GM21619 (cell line): ENCODE results near the gene KCNJ4.
A peak's percentile ranks its signal among the peaks of the same experiment; 100 is the strongest.
"Not testable (repeated sequence)": the region's sequence is repeated elsewhere in the genome, so short reads cannot be mapped to it uniquely, and the experiment has no call there.

Experiments used
- ATAC-seq: cut with Tn5 transposase; IDR thresholded peaks from one replicate; pipeline ENCODE4 v1.9.1; 2021; ENCODE audit not compliant: unreplicated experiment

Gene KCNJ4

DNA sequence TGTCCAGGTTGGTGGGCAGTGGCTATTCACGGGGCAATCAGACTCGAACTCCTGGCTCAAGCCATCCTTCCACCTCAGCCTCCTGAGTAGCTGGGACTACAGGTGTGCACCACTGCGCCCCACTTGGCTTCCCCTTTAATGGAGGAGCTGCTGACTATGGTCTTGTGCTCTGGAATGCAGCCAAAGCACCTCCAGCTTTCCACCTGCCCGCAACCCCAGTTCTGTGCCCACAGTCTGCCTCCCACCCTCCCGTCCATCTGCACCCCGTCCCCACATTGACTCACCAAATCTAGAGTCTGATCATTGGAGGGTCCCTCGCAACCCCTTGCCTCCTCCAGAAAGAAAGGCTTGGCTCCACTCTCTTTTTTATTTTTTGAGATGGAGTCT is 41.0 kb downstream of the KCNJ4 start:
- ATAC-seq: no peak

DNA sequence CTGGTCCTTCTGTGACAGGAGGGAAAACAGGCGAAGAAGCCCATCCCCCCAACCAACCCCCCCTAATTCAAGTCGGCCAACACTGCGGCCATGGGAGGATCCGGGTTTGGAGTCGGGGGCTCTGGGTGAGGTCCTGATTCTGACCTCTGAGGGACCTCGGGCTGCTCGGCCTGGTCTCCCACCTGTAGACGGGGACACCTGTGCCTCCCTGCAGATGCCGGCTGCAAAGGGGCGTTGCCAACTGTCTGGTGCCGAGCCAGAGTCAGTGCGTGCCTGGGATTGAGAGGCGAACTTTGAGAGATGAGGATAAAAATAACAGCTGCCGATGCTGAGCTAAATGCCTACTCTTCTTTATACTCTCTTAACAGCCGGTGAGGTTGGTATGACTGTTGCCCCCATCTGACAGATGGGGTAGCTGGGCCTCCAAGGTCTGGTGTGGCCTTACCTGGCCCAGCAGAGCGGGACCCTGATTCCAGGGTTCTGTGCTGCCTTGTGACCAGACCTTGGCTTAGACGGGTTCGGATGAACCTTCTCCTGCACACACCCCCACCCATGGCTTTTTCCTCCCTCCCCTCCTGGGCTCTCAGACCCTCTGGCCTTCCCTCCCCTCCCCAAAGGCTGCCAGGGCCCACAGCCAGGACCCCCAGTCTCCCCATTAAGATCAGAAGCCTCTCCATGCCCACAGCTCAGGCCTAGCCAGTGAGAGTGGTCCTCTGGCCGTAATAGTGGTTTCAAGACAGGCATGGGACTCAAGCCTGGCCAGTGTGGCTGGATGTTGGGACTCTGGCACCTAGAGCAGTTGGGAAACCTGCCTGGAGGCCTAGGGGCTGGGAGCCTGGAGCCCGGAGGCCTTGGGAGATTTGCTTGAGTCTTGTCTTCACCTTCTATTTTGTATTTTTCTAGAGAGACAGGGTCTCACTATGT is 41.7 kb downstream of the KCNJ4 start:
- ATAC-seq: no peak

DNA sequence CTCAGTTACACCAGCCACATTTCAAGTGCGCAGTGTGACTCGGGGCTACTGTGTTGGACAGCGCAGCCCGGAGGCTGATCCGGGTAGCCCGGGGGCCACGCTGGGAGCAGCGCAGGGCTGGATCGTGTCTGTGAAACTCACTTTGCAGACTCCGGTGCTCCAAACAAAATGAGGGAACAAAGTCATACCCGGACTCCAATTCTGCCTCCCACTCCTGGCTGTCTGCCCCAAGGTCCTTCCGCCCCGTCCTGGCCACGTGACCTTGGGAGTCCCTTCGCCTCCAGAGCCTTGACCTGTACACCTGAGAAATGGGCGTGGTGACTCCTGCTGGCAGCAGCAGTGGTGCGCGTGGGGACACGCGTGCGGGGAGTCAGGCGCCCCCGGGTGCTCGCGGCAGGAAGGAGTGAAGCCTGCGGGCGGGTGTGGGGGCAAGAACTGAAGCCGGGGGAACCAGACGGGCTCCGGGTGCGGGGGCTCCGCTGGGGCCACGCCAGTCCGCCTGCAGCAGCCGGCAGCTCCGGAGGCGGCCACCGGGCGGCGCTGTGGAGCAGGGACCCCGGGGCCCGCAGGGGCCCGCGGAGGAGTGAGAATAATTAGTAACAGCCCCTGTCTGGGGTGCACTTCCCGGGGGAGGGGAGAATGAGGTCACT is 42.4 kb downstream of the KCNJ4 start:
- ATAC-seq: no peak

DNA sequence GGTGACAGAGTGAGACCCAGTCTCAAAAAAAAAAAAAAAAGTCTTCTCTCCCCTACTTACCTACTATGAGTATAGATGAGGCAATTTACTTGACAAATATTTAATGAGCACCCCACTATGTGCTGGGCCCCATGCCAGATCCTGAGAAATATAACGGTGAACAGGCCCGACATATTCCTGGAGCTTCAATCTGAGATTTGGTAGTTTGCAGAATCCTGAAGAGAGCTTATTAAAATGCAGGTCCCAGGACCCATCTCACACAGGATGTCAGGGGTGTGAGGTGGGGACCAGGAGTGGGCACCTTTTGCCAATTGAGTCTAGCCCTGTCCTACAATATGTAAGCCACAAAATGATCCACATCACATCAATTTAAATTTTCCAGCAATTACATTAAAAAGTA is 44.0 kb downstream of the KCNJ4 start:
- ATAC-seq: no peak

DNA sequence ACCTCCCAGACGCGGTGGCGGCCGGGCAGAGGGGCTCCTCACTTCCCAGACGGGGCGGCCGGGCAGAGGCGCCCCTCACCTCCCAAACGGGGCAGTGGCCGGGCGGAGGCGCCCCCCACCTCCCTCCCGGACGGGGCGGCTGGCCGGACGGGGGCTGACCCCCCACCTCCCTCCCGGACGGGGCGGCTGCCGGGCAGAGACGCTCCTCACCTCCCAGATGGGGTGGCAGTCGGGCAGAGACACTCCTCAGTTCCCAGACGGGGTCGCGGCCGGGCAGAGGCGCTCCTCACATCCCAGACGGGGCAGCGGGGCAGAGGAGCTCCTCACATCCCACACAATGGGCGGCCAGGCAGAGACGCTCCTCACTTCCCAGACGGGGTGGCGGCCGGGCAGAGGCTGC is 45.1 kb downstream of the KCNJ4 start:
- ATAC-seq: not testable (repeated sequence)

DNA sequence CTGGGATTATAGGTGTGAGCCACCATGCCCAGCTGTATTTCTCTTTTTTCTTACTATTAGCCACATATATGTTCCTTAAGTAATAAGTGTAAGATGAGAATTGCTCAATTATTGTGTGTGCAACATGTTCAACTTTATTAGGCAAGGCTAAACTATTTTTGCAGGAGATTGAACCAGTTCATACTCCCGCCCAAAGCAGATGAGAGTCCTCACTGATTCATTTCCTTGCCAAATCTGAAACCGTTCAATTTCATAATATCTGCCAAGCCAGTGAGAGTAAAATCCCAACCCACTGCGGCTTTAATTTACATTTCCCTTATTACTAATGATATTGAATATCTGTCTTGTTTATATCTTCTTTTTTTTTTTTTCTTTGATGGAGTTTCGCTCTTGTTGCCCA is 48.4 kb downstream of the KCNJ4 start:
- ATAC-seq: no peak

DNA sequence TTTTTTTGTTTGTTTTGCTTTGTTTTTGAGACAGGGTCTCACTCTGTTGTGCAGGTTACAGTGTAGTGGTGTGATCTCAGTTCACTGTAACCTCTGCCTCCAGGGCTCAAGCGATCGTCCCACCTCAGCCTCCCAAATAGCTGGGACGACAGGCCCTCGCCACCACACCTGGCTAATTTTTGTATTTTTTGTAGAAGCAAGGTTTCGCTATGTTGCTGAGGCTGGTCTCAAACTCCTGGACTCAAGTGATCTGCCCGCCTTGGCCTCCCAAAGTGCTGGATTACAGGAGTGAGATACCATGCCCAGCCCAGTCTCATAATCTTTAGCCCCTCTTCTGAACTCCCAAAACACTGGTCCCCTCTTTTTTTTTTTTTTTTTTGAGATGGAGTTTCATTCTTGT is 50.6 kb downstream of the KCNJ4 start:
- no peak for ATAC-seq

DNA sequence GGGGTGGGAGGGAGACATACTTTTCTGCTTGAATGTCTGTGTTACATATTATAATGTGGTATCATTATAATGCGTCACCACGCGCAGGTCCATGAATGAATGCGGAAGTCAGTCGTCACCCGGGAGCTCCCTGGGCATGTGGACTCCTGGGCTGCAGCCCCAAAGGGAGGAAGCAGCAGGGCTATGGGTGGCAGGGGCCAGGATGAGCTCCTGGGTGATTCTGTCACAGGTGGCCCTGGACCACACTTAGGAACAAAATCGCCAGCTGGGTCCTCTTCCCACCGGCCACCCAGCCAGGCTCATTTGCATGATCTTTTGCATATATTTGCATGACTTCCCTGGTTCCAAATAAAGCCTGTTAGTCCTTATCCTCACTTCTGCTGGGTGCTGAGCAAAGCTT is 51.2 kb downstream of the KCNJ4 start:
- ATAC-seq: no peak

DNA sequence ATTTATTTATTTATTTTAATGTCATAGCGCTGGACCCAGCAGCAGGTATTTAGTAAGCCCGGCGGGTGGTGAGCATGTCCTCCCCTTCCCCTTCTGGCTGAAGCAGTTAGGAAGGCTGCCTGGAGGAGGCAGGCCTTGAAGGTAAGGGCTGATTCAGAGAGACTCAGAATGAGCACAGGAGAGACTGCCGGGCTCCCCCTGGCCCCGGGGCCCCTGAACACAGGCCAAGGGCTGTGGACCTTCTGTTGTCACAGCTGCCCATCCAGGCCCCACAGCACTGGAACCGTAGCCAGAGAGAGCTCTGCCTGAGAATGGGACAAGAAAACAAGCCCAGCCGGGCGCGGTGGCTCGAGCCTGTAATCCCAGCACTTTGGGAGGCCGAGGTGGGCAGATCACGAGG is 52.8 kb downstream of the KCNJ4 start:
- no peak for ATAC-seq

DNA sequence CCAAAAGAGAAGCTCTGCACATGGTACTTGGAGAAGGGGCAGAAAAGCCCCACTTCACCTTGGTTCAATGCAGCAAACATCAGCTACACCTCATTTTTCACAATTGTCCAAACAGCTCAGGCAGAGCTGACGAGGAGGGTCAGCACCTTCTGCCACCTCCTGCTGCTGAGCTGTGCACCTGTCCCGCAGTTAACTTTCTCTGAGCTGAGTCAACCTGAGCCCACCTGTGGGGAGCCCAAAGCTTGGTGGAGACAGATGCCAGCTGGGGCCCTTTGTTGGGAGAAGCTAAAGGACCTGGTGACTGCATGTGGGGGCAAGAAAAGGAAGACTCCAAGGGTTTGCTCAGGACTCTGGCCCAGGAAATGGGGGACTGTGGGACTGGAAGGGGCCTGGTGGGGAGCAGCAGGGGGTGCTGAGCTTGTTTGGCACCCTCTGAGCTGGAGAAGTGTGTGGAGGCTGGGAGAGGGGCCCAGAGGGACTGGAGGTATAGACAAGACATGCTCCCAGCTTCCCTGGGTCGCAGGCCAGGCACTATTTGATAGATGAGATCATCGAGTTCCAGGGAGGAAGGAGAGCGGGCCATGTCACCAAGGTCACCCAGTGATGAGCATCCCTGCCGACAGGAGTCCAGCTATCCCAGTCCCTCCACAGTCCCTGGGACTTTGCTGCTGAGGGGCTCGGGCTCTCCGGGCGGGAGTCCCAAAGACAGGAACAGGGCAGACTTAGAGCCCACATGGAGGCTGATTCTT is 53.5 kb downstream of the KCNJ4 start:
- ATAC-seq: no peak

DNA sequence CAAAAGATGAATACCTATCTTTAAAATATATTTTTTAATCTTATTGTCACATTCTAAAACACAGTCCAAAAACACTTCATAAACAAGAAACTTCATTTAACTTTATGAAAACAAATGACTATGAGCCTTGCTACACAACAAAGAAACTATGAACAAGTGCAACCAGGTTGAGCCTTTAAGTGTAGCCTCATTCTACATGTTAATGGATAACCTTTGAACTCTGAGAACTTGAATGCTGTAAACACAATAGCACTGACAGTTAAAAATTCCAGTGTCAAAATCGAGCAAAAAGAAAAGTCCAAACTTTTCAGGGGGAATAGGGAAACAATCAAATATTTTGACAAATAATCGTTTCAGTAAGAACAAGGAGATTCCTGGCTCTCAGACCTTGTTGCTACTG is 54.7 kb downstream of the KCNJ4 start:
- not testable (repeated sequence) for ATAC-seq

DNA sequence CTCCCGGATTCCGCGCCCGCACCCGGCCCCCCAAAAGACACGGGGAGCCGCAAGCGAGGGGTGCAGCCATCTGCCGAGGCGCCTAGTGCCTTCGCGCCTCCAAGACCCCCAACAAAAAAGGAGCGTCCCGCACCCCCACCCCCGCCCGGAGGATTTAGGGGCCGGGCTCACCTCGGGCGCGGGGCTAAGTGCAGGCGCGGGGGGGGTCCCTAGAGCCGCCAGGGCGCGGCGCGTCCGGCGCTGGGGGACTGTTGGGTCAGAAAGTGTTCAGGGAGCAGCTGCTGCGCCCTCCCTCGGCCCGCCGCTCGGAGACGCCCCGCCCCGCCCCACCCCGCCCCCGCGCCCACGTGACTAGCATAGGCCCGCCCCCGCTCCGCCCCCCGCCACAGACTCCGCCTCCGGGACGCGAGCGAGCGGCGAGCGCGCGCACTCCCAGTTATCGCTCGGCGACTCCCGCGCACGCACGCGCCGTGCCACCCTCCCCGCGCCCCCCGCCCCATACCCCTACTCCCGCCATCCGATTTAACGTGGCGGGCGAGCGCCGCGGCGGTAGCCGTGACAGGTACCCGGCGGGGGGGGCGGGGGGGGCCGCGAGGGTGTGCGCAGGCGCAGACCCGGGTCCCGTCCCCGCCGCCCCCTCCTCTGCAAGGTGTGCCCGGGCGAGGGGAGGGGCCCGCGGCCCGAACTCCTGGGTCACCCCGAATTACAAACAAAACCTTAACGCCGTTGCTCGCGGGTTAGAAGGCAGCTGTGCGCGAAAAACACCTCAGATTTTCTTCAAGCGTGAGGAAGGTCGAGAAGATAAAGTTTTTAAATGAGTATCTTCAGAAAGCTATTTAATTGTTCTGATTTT is 56.2 kb downstream of the KCNJ4 start:
- peak; percentile 61 for ATAC-seq

DNA sequence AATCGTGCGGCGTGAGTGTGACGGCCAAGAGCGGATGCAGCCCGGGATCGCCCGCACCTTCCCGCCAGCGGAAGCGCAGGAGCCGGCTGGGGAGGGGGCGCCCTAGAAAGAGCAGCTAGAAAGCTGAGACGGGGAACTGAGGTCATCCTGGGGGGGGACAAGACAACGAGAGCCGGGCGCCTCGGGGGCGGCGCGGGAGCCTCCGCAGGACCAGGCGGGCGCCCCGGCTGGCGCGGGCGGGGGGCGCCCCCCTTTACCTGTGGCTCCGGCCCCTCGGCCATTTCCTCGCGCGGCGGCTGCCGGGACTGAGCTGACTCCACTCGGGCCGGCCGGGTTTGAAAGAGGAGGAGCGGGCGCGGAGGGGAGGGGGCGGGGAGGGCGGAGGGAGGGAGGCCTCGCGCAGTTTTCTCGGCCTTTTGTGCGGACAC is 56.8 kb downstream of the KCNJ4 start:
- peak; percentile 31 for ATAC-seq

DNA sequence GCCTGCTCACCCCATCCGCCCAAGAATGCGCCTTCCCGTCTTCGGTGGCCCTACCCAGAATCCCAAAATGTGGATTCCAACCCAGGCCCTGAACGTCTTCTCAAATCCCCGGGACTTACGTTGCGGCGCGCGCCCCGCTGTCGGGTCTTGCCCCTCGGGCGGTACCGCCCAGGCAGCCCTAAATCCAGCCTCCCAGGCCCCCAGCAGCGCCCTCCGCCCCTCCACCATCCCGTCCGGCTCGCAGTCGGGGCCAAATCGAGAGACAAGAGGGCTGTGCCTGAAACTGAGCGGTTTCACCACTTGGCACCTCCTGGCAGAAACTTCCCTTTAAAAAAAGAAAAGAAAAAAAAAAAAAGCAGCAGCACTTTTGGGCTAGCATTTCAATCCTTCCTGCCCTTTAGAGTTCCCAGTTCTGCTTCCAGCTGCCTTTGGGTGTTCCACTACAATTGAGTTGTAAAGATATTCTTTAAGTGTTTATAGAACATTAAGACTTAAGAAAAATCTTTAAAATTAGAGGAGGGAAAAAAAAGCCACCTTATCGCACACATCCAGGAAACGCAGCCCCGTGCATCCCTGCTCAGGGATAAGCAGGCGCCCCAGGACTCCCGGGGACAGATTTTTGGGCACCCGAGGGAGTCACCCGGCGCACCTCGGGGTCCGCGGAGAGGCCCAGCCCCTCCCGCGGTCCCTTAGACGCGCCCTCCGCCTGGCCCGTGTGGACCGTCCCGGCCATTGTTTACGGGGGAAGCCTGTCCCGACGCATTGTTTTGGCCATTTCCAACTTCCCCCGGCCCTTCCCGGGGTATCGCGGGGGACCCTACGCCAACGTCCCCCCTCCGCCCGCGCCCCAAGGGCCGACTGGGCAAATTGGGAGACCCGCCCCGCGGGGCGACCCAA is 57.6 kb downstream of the KCNJ4 start:
- no peak for ATAC-seq

DNA sequence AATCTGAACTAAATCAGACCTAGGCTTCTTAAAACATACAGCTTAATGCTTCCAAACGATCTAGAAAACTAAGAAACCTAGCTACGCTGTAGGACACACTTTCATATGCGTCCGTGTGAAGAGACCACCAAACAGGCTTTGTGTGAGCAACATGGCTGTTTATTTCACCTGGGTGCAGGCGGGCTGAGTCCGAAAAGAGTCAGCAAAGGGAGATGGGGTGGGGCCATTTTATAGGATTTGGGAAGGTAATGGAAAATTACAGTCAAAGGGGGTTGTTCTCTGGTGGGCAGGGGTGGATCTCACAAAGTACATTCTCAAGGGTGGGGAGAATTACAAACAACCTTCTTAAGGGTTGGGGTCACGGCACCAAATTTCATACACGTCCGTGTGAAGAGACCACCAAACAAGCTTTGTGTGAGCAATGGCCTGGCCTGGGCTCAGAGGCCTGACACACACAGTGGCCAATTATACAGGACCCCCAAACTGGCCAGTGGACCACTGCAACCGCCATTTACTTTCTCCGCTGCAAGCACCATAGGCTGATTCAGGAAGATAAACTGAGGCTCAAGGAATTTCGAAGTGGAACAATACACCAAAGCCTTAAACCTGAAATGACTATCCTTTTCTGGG is 58.4 kb downstream of the KCNJ4 start:
- ATAC-seq: not testable (repeated sequence)

DNA sequence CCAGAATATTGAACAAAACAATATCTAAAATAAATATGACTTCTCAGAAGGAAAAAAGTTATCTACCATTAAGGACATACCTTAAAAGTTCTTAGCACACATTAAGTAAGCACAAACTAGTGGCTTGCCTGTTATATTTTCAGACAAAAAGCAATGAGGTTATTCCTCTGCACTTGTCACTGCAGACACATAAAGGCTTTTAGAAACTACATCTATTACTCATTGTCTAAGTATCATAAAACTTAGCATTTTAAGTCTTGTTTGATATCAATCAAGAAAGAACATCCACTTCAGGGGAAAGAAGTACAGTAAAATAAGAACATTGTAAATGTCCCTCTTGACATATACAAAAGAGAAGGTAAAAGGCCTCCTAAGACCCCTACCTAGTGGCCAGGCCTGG is 59.1 kb downstream of the KCNJ4 start:
- ATAC-seq: not testable (repeated sequence)

DNA sequence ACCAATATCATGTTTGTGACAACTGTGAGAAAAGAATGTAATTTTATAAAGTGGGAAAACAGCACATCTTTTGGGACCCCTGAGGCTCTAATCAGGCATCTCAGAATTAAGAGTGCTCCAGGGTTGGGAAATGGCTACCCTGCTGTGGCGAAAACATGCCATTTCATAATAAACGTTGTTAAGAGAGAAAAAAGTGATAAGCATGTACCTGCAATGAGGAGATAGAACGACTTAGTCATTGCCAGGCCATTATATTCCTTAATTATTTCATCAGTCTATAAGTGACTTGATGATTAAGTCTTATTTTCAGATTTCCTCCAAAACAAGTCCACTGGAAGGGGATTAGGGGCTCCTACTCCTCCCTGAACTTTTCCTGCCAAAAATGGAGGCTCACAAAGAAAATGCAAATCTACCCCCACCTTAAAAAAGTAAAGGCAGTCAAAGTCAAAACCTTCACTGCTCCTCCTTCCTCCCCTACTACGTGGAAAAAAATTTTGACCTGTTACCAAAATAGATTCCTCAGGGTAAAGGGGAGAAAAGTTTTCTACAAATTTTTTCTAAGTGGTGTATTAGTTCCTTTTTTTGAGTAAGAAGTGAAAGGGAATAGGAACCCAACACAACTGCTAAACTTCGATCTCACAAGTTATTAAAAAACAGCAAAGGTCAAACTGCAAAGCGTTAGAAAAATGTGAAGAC is 59.9 kb downstream of the KCNJ4 start:
- not testable (repeated sequence) for ATAC-seq

DNA sequence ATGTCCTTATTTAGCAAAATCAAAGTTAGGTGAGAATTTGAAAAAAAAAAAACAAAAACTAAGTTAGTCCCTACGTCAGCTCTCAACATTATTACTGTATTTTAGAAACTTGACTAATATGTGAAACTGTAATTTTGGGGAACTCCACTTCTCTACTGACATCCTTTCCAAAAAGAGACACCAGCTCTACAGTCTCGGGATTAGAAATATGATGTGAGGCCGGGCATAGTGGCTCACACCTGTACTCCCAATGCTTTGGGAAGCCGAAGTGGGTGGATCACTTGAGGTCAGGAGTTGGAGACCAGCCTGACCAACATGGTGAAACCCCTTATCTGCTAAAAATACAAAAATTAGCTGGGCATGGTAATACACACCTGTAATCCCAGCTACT is 65.6 kb downstream of the KCNJ4 start:
- ATAC-seq: not testable (repeated sequence)
